GM12872 (cell line): ENCODE results near the gene CFAP46.

ENCODE experiments used
- CTCF ChIP-seq: IDR thresholded peaks from 3 replicates; pipeline ENCODE4 v1.5.1; 2011; ENCODE audit warnings: low read depth, mild to moderate bottlenecking, low read length, moderate library complexity; ENCODE audit not compliant: insufficient read depth

CFAP46 gene

GRCh38 chr10:132810141-132810806, 132.1 kb downstream of the CFAP46 start:
- TF ChIP-seq CTCF = no peak

- no peak for TF ChIP-seq CTCF
Observed at GRCh38 chr10:132809232-132810140, 132.9 kb downstream of the CFAP46 start.

GRCh38 chr10:132808383-132809231, 133.8 kb downstream of the CFAP46 start:
- TF ChIP-seq CTCF = no peak

GRCh38 chr10:132807621-132808049, 134.7 kb downstream of the CFAP46 start:
- no peak for TF ChIP-seq CTCF

GRCh38 chr10:132806561-132807003, 135.8 kb downstream of the CFAP46 start:
- TF ChIP-seq CTCF = no peak

- no peak for TF ChIP-seq CTCF
Observed at GRCh38 chr10:132806110-132806509, 136.3 kb downstream of the CFAP46 start.

GRCh38 chr10:132805599-132805998, 136.8 kb downstream of the CFAP46 start:
- TF ChIP-seq CTCF = no peak
